ENCODE measurements around the gene CCDC191.
A peak's percentile ranks its signal among the peaks of the same experiment; 100 is the strongest.

Gene CCDC191

GRCh38 chr3:114052216-114052615 lies 4.1 kb downstream of the CCDC191 start:
- DNase-seq: no peak

- DNase-seq: no peak
Measured at GRCh38 chr3:114043205-114043604, 13.1 kb downstream of the CCDC191 start.

GRCh38 chr3:114035896-114036295 lies 20.4 kb downstream of the CCDC191 start:
- DNase-seq: no peak

- no peak for DNase-seq
Measured at GRCh38 chr3:114034787-114035545, 21.4 kb downstream of the CCDC191 start.

- no peak for DNase-seq
Measured at GRCh38 chr3:114034211-114034610, 22.1 kb downstream of the CCDC191 start.

- no peak for DNase-seq
Measured at GRCh38 chr3:114033721-114034120, 22.6 kb downstream of the CCDC191 start.

- no peak for DNase-seq
Measured at GRCh38 chr3:114026331-114026730, 30.0 kb downstream of the CCDC191 start.

- DNase-seq: no peak
Measured at GRCh38 chr3:114025451-114025850, 30.9 kb downstream of the CCDC191 start.

- no peak for DNase-seq
Measured at GRCh38 chr3:114022145-114022802, 34.1 kb downstream of the CCDC191 start.

GRCh38 chr3:114020907-114021306 lies 35.4 kb downstream of the CCDC191 start:
- no peak for DNase-seq

GRCh38 chr3:114019486-114019885 lies 36.8 kb downstream of the CCDC191 start:
- DNase-seq: no peak

GRCh38 chr3:114014211-114014610 lies 42.1 kb downstream of the CCDC191 start:
- DNase-seq: no peak

GRCh38 chr3:114011059-114011797 lies 45.1 kb downstream of the CCDC191 start:
- no peak for DNase-seq

GRCh38 chr3:114005481-114005880 lies 50.8 kb downstream of the CCDC191 start:
- DNase-seq: peak; percentile 33

GRCh38 chr3:113985541-113985940 lies 70.8 kb downstream of the CCDC191 start:
- no peak for DNase-seq

GRCh38 chr3:113983544-113983943 lies 72.8 kb downstream of the CCDC191 start:
- DNase-seq: no peak

GRCh38 chr3:113981803-113982202 lies 74.5 kb downstream of the CCDC191 start:
- no peak for DNase-seq

GRCh38 chr3:113979916-113980315 lies 76.4 kb downstream of the CCDC191 start:
- DNase-seq: no peak

- no peak for DNase-seq
Measured at GRCh38 chr3:113977822-113978221, 78.5 kb downstream of the CCDC191 start.

GRCh38 chr3:113968986-113969385 lies 87.3 kb downstream of the CCDC191 start:
- DNase-seq: no peak

GRCh38 chr3:113966172-113966571 lies 90.2 kb downstream of the CCDC191 start:
- DNase-seq: no peak

- no peak for DNase-seq
Measured at GRCh38 chr3:113963879-113964278, 92.4 kb downstream of the CCDC191 start.

GRCh38 chr3:113954091-113954685 lies 102.1 kb downstream of the CCDC191 start:
- no peak for DNase-seq
